ENCODE data around the gene ASCC1. TPM values are rescaled to one million over a fixed set of nuclear protein-coding genes. Genes with fewer than 3 reads are reported as not detected.

Gene ASCC1
- total RNA-seq, 1 experiment from 2014 or later, result 19.6 TPM

DNA sequence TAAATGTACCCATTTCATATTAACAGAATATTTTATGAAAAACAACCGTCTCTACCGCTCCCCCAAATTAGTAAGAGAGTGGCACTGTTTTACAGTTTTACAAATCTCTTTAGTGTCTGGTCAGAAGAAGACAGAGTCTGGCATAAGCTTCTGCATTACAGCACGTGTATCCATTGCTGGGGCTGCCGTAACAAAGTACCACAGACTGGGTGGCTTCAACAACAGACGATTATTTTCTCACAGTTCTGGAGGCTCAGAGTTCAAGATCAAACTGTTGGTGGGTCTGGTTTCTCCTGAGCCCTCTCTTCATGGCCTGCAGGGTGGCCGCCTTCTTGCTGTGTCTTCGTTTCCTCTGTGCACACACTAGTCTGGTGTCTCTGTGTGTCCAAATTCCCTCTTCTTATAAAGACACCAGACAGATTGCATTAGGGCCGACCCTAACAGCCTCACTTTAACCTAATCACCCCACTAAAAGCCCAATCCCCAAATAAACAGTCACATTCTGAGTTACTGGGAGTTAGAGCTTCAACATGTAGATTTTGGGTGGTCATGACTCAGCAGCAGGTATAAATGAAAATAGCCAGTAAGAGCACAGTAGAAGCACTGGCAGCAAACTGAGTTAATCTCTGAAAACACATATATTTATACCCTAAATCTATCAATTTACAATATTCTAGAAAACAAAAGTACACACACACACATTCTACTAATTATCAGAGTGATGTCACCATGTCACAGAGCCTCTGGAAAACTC is 123.7 kb downstream of the ASCC1 start:
- in situ Hi-C loops (cut with HindIII; ENCODE audit: low sequenced_read_pairs), result no loop called here
- DNase-seq (ENCODE audit: low spot score), result no peak

DNA sequence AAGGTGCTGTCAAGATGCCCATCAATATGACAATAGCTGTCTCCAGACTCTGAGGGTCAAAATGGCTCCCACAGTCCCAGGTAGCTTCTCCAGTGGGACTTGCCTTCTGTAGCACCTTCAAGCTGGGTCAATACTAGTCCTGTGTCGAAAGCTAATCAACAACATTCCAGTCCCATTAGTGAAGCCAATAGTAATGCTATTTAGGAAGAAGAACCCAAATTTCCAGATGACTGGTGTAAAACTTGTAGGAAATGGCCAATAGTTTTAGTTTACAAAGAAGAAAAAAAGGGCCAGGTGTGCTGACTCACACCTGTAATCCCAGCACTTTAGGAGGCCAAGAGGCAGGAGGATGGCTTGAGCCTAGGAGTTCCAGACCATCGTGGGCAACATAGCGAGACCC is 125.8 kb downstream of the ASCC1 start:
- in situ Hi-C loops (cut with HindIII; ENCODE audit: low sequenced_read_pairs), result no loop called here
- DNase-seq (ENCODE audit: low spot score), result no peak

DNA sequence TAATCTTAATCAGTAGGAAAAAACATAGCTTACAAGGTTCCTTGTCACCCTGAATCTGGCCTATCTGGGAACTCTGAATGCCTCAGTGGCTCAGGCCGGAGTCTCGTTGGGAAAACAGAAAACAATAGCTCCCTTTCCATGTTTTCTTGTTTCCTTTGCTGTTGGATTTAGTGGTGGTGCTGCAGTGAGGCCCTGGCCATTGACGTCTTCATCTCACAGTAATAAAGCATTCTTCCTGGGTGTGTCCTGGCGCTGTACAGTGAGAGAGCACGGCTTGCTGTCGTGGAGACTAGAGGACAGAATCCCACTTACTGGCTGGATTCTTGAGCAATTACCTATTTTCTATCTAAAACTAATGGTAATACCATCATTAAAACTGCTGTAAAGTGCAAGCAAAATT is 126.5 kb downstream of the ASCC1 start:
- DNase-seq (ENCODE audit: low spot score), result no peak
- in situ Hi-C loops (cut with HindIII; ENCODE audit: low sequenced_read_pairs), result no loop called here

DNA sequence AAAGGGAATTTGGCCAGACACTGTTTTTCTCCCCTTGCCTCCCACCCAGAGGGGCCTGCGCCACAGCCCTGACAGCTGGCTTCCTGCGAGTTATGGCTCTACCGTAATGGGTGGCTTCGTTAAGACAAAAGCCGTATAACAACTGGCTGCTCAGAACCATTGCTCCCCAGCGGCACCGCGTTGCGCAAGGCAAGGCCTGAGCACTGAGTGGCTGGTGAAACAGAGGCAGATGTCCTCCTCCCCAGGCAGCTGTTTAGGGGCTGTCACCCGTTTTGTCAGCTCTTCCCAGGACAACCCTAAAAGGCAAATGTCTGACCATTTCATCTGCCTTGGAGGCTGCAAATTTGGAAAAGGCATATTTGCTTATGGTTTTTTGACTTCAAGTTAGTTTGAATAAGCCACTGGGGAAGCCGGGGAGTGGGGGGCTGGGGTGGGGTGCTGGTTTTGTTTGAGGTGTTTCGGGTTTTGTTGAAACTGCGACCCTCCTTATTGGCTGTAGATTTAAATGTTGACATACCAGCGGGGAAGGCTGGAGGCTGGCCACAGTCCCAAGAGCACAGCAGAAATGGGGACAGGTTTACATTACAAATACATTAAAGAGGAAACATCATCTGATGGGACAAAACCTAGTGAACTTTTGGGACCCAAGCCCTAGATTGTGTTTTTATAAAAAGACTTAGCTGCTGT is 127.0 kb downstream of the ASCC1 start:
- DNase-seq (ENCODE audit: low spot score), result peak; percentile 59
- in situ Hi-C loops (cut with HindIII; ENCODE audit: low sequenced_read_pairs), result no loop called here

DNA sequence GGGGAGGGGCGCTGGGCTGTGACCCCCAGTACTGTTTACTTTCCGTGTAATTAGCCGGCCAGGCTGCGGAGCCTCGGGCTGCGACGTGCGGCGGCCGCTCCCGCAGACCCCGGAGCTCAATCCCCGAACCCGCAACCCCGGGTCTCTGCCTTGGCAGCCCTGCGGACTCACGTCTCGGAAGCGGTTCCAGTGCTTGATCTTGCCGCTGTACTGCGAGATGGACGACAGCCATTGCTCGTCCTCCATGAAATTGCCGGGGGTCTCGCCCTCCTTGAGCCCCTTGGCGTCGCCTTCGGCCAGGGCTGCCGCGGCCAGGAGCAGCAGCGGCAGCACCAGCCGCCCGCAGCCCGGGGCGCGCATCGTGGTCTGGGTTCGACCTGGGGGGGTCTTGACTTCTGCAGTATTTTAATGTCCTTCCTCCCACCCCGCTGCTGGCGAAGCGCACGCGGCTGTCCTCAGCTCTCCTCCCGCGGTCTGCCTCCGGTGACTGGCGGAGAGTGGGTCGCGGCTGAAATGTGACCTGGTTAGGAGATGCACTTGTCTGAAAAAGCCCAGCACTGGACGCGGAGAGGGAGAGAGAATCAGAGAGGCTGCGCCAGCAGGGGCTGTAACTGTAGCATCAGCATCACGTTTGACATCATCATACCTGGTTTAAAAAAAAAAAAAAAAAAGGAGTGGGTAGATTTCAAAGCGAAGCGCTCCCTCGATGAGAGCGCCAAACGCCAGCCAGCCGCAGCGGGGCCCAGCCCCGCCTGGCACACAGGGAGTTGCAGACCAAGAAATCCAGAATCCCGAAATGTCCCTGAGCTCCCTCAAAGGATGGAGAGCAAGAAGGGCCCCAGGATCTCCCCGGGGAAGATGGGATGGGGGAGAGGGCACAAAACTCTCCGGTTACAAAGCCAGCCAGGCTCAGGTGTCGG is 127.8 kb downstream of the ASCC1 start, which contains the start of gene SPOCK2:
Gene SPOCK2 (minus strand): TSS at position 583 of the 920 bp plus-strand sequence. CDS start 223 bp downstream, at position 360.
- in situ Hi-C loops (cut with HindIII; ENCODE audit: low sequenced_read_pairs), result no loop called here

DNA sequence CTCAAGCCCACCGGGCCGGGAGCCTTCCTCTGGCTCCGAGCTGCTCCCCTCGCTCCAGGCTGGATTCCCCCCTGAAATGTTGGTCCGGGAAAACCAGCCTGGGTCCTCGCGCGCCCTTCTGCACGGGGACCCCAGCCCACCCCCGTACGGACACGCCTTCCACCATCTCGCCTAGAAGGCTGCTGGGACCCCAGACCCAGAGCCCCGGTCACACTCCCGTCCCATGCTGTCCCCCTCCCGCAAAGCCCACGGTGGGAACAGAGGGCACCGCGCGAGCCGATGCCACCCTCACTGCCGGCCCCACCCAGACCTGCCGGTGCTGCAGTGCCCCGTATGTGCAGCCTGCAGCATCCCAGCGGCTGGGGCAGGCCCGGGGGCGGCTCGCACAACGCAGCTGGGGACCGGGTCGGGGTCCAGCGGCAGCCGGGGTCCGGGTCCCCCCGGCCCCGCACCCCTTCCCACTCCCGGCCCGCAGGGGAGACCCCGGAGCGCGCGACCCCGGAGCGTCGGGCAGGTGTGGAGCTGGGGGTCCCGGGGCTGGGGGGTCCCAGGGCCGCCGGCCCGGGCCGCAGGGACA is 128.6 kb downstream of the ASCC1 start:
- DNase-seq (ENCODE audit: low spot score), result no peak
- in situ Hi-C loops (cut with HindIII; ENCODE audit: low sequenced_read_pairs), result no loop called here

More for the DNA sequence above, 127.8 kb downstream of the ASCC1 start, which contains the start of gene SPOCK2:
- peak; percentile 96 for DNase-seq (ENCODE audit: low spot score)

DNA sequence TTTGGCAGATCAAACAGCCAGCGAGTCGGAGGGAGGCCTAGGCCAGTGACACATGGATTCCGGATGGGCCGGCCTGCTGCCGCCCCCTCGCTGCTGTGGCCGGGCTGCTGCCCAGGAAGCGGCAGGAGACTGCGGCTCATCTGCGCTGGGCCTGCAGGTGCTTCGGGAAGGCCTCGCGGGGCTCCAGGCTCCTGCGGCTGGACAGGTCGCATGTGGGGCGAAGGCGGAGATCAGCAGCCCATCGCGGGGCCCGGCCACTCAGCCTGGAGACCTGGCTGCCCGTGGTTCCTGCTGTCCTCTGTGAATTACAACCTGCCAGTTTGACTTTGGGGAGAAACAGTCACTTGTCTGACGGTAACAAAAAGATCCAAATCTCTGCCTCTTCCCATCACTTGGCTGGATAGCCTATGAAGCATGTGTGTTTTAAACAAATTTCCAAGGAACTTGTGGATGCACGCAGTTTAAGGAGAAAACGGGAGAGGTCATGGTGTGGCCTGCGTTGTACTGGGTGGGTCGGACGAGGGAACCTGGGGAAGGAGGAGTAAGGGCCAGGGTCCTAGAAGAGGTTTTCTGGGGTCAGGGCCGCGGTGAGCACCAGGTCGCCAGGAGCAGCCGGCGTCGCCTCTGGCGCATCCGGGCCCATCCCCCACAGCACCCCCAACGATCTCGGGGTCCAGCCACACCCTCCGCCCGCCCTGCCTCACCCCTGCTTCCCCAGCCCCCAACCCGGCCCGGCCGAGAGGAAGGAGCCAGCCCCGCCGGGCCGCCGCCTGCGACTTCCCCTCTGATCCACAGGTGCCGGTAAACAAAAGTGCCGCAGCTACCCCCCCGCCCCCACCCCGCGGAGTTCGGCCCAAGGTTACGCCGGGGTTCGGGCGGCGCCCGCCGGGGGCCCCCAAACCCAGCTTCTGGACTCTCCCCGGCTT is 129.3 kb downstream of the ASCC1 start:
- DNase-seq (ENCODE audit: low spot score), result peak; percentile 77
- in situ Hi-C loops (cut with HindIII; ENCODE audit: low sequenced_read_pairs), result no loop called here

DNA sequence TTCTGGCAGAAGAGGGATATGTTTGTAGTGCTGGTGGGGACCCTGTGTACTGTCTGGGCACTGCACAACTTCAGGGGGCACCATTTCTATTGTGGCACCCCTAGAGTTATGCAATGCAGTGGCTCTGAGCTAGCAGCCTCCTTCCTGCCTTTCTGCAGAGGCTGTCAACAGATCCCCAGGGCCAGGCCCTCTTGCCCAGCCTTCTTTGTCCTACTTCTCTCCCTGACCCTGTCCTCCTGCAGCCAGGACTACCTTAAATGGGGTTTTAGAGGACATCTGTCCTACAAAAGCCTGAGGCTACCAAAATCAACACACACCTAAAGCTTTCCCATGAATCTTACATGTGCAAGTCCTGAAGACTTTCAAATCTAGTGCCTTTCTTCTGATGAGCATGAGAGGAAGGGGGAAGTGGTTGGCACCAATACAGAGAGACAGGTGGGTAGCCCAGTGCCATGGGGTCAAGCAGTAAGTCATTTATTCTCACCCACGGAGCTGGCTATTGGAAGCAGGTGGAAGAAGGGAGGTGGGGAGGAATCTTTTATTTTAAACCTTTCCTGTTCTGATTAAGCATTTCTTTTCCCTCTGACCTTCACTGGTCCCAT is 130.1 kb downstream of the ASCC1 start:
- in situ Hi-C loops (cut with HindIII; ENCODE audit: low sequenced_read_pairs), result no loop called here

DNA sequence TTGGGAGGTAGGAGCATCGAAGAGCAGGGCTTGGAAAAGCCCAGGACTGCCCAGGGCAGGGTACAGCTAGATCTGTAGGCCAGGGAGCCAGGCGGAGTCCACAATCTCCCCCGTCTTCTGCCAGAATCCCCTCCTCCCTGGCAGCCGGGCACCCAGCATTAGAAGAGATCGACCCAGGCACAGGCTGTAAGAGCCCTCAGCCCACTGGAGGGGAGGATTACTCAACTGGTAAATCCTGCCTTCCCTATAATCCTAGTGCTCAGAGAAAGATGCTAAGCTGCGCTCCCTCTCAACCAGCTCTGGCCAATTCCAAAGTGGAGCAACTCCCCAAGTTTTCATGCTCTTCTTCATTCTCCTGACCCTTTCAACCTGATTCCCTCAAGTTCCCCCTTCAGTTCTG is 130.9 kb downstream of the ASCC1 start:
- DNase-seq (ENCODE audit: low spot score), result no peak
- in situ Hi-C loops (cut with HindIII; ENCODE audit: low sequenced_read_pairs), result no loop called here

More for the DNA sequence above, 130.1 kb downstream of the ASCC1 start:
- no peak for DNase-seq (ENCODE audit: low spot score)

DNA sequence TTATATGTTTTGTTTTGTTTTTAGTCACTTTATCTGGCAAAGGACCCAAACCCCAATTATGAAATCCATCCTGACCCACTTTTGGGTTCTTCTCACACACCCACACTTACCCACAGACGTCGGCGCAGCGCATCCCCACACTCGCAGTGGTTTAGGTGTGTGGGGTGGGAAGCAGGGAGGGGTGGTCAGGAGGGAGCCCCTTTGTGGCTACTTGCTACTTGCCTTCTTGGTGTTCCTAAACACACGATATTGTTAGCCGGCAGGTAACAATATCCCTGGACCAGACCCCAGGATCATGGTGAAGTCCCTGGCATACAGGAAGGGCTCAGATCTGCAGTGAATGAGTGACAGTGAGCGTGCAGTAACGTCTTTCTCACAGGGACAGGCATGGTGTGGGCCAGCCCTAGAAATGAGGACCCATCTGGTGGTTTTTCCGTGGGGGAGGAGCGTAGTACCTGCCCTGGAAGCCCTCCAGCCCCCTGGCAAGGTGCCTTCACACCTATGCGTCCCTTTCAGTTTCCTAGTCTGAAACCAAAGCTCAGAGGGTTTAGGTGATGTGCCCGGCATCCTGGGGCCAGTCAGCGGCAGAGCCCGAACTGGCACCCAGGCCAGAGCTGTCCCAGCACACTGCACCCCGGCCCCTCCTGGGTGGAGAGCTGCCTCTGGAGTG is 132.2 kb downstream of the ASCC1 start:
- peak; percentile 43 for DNase-seq (ENCODE audit: low spot score)
- in situ Hi-C loops (cut with HindIII; ENCODE audit: low sequenced_read_pairs), result no loop called here

DNA sequence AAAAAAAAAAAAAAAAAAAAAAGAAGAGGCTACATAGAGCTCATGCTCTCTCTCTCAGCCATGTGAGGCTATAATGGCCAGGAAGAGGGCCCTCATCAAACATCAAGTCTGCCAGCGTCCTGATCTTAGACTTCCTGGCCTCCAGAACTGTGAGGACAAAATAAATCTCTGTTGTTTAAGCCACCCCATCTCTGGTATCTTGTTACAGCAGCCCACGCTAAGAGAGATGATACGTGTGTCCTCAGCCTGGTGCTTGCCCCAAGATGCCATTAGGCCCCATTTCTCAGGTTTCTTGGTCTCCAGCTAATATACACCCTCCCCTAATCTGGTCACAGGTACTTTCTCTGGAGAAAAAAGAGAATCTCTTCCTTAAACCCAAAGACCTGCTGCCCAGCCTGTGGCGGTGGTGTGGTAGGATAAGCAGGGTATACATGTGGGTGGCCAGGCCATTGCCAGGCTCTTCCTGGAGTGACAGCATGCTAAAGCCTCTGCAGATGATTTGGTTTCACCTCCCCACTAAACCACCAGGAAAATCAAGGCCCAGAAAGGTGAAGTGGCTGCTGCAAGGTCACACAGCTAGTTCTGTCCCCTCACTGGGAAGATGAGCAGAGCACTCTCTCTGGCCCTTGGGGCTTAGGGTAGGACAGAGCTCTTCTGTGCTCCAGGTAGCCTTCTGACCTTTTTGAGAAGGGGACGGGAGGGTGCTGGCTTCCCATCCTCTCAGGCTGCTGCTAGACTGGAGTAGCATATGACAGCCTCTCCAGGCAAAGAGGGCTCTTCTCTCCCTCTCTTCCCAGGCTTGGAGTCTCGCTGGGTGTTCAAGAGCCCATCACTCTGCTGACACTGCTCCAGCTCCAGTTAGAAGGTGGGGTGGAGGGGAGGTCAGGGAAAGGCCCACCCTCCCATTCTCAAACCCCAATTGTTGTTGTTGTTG is 133.0 kb downstream of the ASCC1 start:
- in situ Hi-C loops (cut with HindIII; ENCODE audit: low sequenced_read_pairs), result no loop called here
- peak; percentile 12 for DNase-seq (ENCODE audit: low spot score)

DNA sequence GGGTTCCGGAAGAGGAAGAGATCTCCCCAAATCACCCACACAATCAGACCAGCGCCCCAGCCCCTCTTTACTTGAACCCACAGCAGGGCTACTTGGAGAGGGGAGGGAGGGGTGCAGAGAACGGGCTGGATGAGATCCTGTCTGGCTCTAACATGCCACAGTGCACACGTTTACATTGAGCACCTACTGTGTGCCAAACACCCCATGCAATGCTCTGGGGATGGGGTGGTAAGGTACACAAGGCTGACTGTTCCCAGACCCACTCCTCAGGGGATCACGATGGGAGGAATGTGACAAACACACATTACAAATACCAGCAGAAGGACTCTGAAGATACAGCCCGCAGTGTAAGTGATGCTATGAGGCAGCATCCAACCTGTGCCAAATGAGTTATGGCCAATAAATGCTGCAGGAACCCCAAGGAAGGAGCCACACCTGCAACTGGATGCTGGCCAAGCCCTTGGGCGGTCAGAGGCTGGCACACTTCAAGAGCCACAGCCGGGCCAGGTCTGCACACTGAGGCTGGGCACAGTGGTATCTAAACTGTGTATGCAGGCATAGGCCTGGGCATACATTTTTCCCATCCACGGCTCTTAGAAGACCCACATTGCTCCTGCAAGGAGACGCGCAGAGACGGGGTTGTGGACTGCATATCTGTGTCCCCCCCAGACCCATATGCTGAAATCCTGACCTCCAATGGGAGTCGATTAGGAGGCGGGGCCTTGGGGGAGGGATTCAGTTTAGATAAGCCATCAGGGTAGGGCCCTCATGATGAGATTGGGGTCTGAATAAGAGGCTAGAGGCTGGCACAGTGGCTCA is 134.1 kb downstream of the ASCC1 start:
- peak; percentile 61 for DNase-seq (ENCODE audit: low spot score)
- in situ Hi-C loops (cut with HindIII; ENCODE audit: low sequenced_read_pairs), result no loop called here

DNA sequence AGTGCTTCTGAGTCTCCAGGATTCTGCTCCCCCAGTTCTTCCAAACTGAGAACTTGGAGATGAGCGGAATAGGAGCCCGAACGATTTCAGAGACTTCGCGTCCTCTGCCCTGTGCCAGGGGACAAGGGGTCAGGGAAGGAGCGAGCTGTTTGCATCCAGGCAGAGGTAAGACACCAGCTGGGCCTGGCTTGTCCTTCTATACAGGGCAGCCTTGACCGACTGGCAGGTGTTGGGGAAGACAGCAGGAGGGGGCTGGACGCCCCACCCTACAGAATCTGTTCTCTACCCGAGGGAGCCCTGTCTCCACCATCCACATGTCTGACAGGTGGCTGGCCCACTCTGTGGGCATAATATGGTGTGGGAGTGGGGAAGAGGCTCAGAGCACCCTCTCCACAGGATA is 134.9 kb downstream of the ASCC1 start:
- DNase-seq (ENCODE audit: low spot score), result peak; percentile 29
- in situ Hi-C loops (cut with HindIII; ENCODE audit: low sequenced_read_pairs), result no loop called here

DNA sequence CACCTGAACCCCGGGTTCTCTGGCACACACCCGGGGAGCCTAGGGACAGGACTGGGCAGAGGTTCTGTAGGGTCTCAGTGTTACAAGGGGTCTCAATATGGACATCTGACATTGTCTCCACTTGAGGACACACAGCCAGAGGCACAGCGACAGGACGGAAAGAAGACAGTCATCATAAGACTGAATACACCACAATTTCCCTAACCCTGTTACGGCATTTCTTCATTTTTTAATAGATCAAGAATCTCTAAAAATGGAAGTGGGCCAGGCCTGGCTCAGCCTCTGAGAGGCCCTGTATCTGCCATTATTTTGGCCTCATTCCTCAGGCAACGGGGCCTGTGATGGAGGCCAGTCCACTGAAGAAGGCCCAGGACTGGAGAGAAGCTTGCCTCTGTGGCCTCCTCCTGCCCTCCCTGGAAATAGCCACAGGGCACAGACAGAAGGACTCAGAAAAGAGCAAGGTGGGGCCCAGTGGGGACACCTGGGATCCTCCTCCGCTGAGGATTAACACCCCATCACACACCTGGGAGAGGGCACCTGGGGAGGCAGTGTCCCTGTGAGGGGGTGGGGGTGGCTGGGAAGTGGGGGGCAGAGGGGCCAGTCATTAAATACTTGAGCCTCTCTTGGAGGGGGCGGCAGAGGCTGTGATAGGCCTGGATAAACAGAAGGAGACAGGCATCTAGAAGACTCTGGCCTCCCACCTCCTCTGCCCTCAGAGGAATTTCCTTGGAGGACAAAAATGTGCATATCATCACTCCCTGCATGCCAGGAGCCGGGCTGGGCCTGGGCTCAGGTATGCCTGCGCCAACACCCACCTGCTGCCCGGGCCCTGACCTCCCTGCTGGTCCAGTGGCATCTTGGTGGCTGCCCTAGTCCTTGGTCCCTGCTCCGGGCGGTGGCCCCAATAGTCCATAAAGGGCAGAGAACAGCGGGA is 135.8 kb downstream of the ASCC1 start:
- DNase-seq (ENCODE audit: low spot score), result peak; percentile 49
- in situ Hi-C loops (cut with HindIII; ENCODE audit: low sequenced_read_pairs), result no loop called here
